Measurements from ENCODE around the gene ZNF311.

The ZNF311 gene

GRCh38 chr6:29005183-29005885, at the start of gene ZNF311:
TSS of gene ZNF311 (minus strand) at chr6:29005315. CDS start at chr6:29003954, 1,361 bp downstream.
- peak; percentile 48 for DNase-seq (ENCODE audit: low read depth)

- no peak for DNase-seq (ENCODE audit: low read depth)
These were observed 46.6 kb upstream of the ZNF311 start for GRCh38 chr6:29051680-29052079.

GRCh38 chr6:29045075-29045474, 40.0 kb upstream of the ZNF311 start, which contains the start of gene OR2W1:
TSS of gene OR2W1 (minus strand) at chr6:29045175. CDS start at chr6:29045175, 0 bp downstream.
- no peak for DNase-seq (ENCODE audit: low read depth)

GRCh38 chr6:29035951-29036350, 30.8 kb upstream of the ZNF311 start:
- DNase-seq (ENCODE audit: low read depth) = no peak

GRCh38 chr6:29028821-29029220, 23.7 kb upstream of the ZNF311 start:
- no peak for DNase-seq (ENCODE audit: low read depth)

- DNase-seq (ENCODE audit: low read depth) = no peak
These were observed 20.9 kb upstream of the ZNF311 start for GRCh38 chr6:29025927-29026585.

GRCh38 chr6:29021434-29021833, 16.3 kb upstream of the ZNF311 start:
- no peak for DNase-seq (ENCODE audit: low read depth)

- DNase-seq (ENCODE audit: low read depth) = no peak
These were observed 14.5 kb upstream of the ZNF311 start for GRCh38 chr6:29019629-29020028.

- no peak for DNase-seq (ENCODE audit: low read depth)
These were observed 12.3 kb upstream of the ZNF311 start for GRCh38 chr6:29017428-29017802.

GRCh38 chr6:29016559-29017427, 11.7 kb upstream of the ZNF311 start:
- DNase-seq (ENCODE audit: low read depth) = peak; percentile 58

GRCh38 chr6:29014729-29015608, 9.9 kb upstream of the ZNF311 start:
- no peak for DNase-seq (ENCODE audit: low read depth)

GRCh38 chr6:29011276-29011734, 6.2 kb upstream of the ZNF311 start:
- no peak for DNase-seq (ENCODE audit: low read depth)

GRCh38 chr6:29009358-29009757, 4.2 kb upstream of the ZNF311 start:
- no peak for DNase-seq (ENCODE audit: low read depth)

- no peak for DNase-seq (ENCODE audit: low read depth)
These were observed 3.0 kb upstream of the ZNF311 start for GRCh38 chr6:29008089-29008488.

- no peak for DNase-seq (ENCODE audit: low read depth)
These were observed 8.1 kb downstream of the ZNF311 start for GRCh38 chr6:28996844-28997510.

GRCh38 chr6:28995093-28995650, 9.9 kb downstream of the ZNF311 start:
- DNase-seq (ENCODE audit: low read depth) = no peak

GRCh38 chr6:28988536-28989311, 16.4 kb downstream of the ZNF311 start:
- no peak for DNase-seq (ENCODE audit: low read depth)

- DNase-seq (ENCODE audit: low read depth) = peak; percentile 91
These were observed 19.5 kb downstream of the ZNF311 start for GRCh38 chr6:28985462-28986164.

- no peak for DNase-seq (ENCODE audit: low read depth)
These were observed 21.3 kb downstream of the ZNF311 start for GRCh38 chr6:28983838-28984237.
